ENCODE results near the gene EPRS1. TPM values are rescaled to one million over a fixed set of nuclear protein-coding genes. Genes with fewer than 3 reads are reported as not detected.

Gene EPRS1
- polyA plus RNA-seq, 3 donors = 9.3 to 27.6 (median 21.1) TPM

DNA sequence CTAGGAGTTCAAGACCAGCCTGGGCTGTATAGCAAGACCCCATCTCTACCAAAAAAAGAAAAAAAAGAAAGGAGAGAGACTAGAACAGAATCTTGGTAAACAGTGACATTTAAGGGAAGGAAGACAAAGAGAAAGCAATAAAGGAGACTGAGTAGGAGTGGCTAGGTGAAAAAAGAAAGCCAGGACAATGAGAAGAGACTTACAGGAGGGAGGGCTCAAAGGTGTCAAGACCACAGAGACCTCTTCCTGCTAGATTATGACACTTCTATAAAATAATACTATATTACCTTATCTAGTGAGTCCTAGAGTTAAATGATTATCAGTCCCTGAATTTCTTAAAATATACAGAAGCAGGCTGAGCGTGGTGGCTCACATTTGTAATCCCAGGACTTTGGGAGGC lies 10.1 kb upstream of the EPRS1 start:
- Histone ChIP-seq H3K4me2 (replicated peaks; ENCODE audit: extremely low read depth, low read length, poor library complexity, severe bottlenecking) (no peak overlapping the region), H3K27me3 (ENCODE audit: control insufficient read depth in 2 of 2, insufficient read depth in 2 of 2, low read length in 2 of 2) (no peaks in the 10 kb centered on the region), H3K4me3 (replicated peaks in 1 of 3; ENCODE audit: low read depth in 2 of 3, low read length in 3 of 3) (no peak overlapping the region), H3K9ac (ENCODE audit: insufficient read depth, low read length, poor library complexity, severe bottlenecking) (no peak overlapping the region), H4K20me1 (ENCODE audit: insufficient read depth, low read length) (no peaks in the 10 kb centered on the region), H3K27ac (ENCODE audit: low read depth in 1 of 2, low read length in 2 of 2) (no peak overlapping the region), H2AFZ (ENCODE audit: insufficient read depth, low read depth, low read length, poor library complexity, severe bottlenecking) (no peak overlapping the region), H3K79me2 (ENCODE audit: insufficient read depth, low read length) (no peaks in the 10 kb centered on the region), H3K36me3 (replicated peaks in 1 of 2; ENCODE audit: control insufficient read depth in 1 of 2, insufficient read depth in 2 of 2, low read length in 2 of 2) (peaks cover 15 to 30% of the 10 kb centered on the region in 2 donors), H3K9me3 (replicated peaks in 1 of 2; ENCODE audit: control insufficient read depth in 1 of 2, insufficient read depth in 1 of 2, low read length in 2 of 2) (no peaks in the 10 kb centered on the region), H3K4me1 (ENCODE audit: control insufficient read depth in 1 of 2, insufficient read depth in 2 of 2, low read length in 2 of 2) (no peaks in the 10 kb centered on the region)
- Mint-ChIP-seq H3K27ac (no peak overlapping the region), H3K4me1 (no peaks in the 10 kb centered on the region), H3K4me3 (no peak overlapping the region), H3K36me3 (peaks cover 22 to 25% of the 10 kb centered on the region in 2 donors), H3K27me3 (ENCODE audit: low read depth in 3 of 3) (no peaks in the 10 kb centered on the region), H3K9me3 (no peaks in the 10 kb centered on the region)
- 100% methylated on average over 1 of the region's 1 CpG for WGBS (ENCODE audit: insufficient coverage)
- TF ChIP-seq, protein P1, sequence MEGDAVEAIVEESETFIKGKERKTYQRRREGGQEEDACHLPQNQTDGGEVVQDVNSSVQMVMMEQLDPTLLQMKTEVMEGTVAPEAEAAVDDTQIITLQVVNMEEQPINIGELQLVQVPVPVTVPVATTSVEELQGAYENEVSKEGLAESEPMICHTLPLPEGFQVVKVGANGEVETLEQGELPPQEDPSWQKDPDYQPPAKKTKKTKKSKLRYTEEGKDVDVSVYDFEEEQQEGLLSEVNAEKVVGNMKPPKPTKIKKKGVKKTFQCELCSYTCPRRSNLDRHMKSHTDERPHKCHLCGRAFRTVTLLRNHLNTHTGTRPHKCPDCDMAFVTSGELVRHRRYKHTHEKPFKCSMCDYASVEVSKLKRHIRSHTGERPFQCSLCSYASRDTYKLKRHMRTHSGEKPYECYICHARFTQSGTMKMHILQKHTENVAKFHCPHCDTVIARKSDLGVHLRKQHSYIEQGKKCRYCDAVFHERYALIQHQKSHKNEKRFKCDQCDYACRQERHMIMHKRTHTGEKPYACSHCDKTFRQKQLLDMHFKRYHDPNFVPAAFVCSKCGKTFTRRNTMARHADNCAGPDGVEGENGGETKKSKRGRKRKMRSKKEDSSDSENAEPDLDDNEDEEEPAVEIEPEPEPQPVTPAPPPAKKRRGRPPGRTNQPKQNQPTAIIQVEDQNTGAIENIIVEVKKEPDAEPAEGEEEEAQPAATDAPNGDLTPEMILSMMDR (IDR thresholded peaks at IDR 0.05) = no peak
- DNase-seq = no peak
- intact Hi-C loops (cut with micrococcal nuclease) = loop anchor here in 1 of 2 donors (10.0 kb wide), 1 partner anchor 1772 kb away; the partner anchor contains the start of gene RRP15

DNA sequence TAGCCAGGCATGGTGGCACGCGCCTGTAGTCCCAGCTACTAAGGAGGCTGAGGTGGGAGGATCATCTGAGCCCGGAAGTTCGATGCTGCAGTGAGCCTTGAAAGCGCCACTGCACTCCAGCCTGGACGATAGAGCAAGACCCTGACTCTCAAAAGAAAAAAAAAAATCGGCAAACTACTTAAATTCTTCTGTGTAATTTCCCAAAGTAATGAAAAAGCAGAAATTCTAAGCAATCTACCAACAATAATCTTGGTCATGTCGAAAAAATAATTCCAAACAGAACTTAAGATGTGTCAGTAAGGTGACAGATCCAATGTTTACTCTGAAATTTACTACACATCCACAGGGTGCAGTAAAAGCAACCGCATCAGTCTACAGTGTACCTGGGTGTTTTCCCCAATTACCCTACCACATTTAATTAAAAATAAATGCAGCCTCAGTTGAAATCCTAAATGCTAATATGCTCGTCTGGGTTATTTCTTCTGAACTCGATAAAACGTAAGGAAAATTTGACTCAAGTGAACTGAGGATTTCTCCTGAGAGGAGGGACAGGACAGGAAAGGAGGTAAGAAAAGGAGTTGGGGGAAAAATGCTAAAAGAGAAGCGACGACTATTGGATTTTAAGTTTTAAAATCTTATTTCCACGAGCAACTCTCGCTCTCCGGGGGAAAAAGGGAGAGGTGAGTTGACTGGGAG lies 801 bp downstream of the EPRS1 start:
- Histone ChIP-seq H3K27ac (ENCODE audit: low read depth in 1 of 2, low read length in 2 of 2) (peak overlapping the region; percentile 44 to 90), H3K79me2 (ENCODE audit: insufficient read depth, low read length) (peaks cover 57% of the 10 kb centered on the region), H3K9me3 (replicated peaks in 1 of 2; ENCODE audit: control insufficient read depth in 1 of 2, insufficient read depth in 1 of 2, low read length in 2 of 2) (no peaks in the 10 kb centered on the region), H4K20me1 (ENCODE audit: insufficient read depth, low read length) (no peaks in the 10 kb centered on the region), H3K9ac (ENCODE audit: insufficient read depth, low read length, poor library complexity, severe bottlenecking) (peak overlapping the region; percentile 81), H2AFZ (ENCODE audit: insufficient read depth, low read depth, low read length, poor library complexity, severe bottlenecking) (peak overlapping the region; percentile 100), H3K4me1 (ENCODE audit: control insufficient read depth in 1 of 2, insufficient read depth in 2 of 2, low read length in 2 of 2) (peaks cover 17 to 25% of the 10 kb centered on the region in 2 donors), H3K4me3 (replicated peaks in 1 of 3; ENCODE audit: low read depth in 2 of 3, low read length in 3 of 3) (peak overlapping the region; percentile 78 to 100 (median 94)), H3K27me3 (ENCODE audit: control insufficient read depth in 2 of 2, insufficient read depth in 2 of 2, low read length in 2 of 2) (no peaks in the 10 kb centered on the region), H3K4me2 (replicated peaks; ENCODE audit: extremely low read depth, low read length, poor library complexity, severe bottlenecking) (peak overlapping the region; percentile 84), H3K36me3 (replicated peaks in 1 of 2; ENCODE audit: control insufficient read depth in 1 of 2, insufficient read depth in 2 of 2, low read length in 2 of 2) (peaks cover 0 to 1% of the 10 kb centered on the region in 2 donors)
- 27% methylated on average over 9 of the region's 17 CpGs for WGBS (ENCODE audit: insufficient coverage)
- Mint-ChIP-seq H3K4me3 (peak overlapping the region; percentile 92 to 97), H3K36me3 (peaks cover 0 to 7% of the 10 kb centered on the region in 2 donors), H3K27ac (peak overlapping the region; percentile 81 to 93 (median 90)), H3K27me3 (ENCODE audit: low read depth in 3 of 3) (peaks cover 0 to 2% (median 0%) of the 10 kb centered on the region in 3 donors), H3K9me3 (no peaks in the 10 kb centered on the region), H3K4me1 (peaks cover 27% of the 10 kb centered on the region)
- TF ChIP-seq, protein P1 (IDR thresholded peaks at IDR 0.05) = no peak
- no peak for DNase-seq
- intact Hi-C loops (cut with micrococcal nuclease) = loop anchor here (5.0 kb wide), 1 partner anchor 47 kb away; the partner anchor contains the start of gene IARS2 (in 2 of the 2)

Measured in CD14-positive monocyte (primary cell).